Progenitor cell of endocrine pancreas (in vitro differentiated cells): ENCODE results near the gene MFAP4. TPM values are rescaled to one million over a fixed set of nuclear protein-coding genes. Genes with fewer than 3 reads are reported as not detected.
A peak's percentile ranks its signal among the peaks of the same experiment; 100 is the strongest.

Experiments
- DNase-seq: peaks from one replicate; pipeline ENCODE4 v3.0.0; 2021; ENCODE audit warnings: low spot score; ENCODE audit not compliant: unreplicated experiment
- H3K27ac Mint-ChIP-seq: 2 replicates; pipeline ENCODE4 v1.8.0; 2021; ENCODE audit warnings: mild to moderate bottlenecking, moderate library complexity, mixed read lengths
- H3K27me3 Mint-ChIP-seq: 2 replicates; pipeline ENCODE4 v1.8.0; 2021; ENCODE audit warnings: mixed read lengths
- H3K36me3 Mint-ChIP-seq: 2 replicates; pipeline ENCODE4 v1.8.0; 2022; ENCODE audit warnings: mixed read lengths; ENCODE audit not compliant: insufficient read depth
- H3K4me1 Mint-ChIP-seq: 2 replicates; pipeline ENCODE4 v1.8.0; 2021; ENCODE audit warnings: low read depth, mixed read lengths
- H3K4me3 Mint-ChIP-seq: 2 replicates; pipeline ENCODE4 v1.8.0; 2021; ENCODE audit warnings: low read depth, mild to moderate bottlenecking, moderate library complexity, mixed read lengths
- H3K9me3 Mint-ChIP-seq: 2 replicates; pipeline ENCODE4 v1.8.0; 2021; ENCODE audit warnings: low read depth, mixed read lengths
- total RNA-seq: library from RNA; stranded (reverse); gene quantifications from 2 replicates; pipeline ENCODE4 v1.2.1, GENCODE V29; 2021
- TF ChIP-seq, protein P1 (sequence below): fragments of 200-600 bp; sonication (generic); IDR thresholded peaks from one replicate; pipeline ENCODE4 v1.5.0; 2021; ENCODE audit warnings: antibody characterized with exemption, mild to moderate bottlenecking; ENCODE audit not compliant: unreplicated experiment

MFAP4 gene
- total RNA-seq, 1 donor from 2014 or later = 2.3 TPM

DNA sequence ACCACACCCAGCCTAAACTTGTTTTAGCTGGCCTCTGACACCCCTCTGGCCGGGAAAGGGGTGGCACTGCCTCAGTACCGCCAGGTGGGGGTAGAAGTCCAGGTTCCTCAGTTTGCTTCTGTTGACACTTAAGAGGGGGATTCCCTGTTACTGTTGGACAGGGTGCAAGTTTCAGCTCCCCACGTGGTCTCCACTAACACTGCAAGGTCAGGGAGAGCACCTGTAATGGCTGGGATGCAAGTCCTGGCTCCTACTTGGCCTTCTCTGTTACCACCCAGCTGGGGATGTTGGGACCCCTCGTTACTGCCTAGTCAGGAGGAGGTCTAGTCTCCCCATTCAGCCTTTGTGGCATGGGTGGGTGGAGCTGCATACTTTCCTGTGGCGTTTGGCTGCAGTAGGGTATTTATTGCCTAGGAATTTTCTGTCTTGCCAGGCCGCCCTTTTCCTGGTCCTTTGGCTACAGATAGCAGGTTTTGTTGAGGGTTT is 10.6 kb upstream of the MFAP4 start:
- DNase-seq = no peak
- H3K4me1 Mint-ChIP-seq = no peaks in the 10 kb centered on the region
- no peaks in the 10 kb centered on the region for H3K9me3 Mint-ChIP-seq
- no peak overlapping the region for H3K27ac Mint-ChIP-seq
- TF ChIP-seq, protein P1, sequence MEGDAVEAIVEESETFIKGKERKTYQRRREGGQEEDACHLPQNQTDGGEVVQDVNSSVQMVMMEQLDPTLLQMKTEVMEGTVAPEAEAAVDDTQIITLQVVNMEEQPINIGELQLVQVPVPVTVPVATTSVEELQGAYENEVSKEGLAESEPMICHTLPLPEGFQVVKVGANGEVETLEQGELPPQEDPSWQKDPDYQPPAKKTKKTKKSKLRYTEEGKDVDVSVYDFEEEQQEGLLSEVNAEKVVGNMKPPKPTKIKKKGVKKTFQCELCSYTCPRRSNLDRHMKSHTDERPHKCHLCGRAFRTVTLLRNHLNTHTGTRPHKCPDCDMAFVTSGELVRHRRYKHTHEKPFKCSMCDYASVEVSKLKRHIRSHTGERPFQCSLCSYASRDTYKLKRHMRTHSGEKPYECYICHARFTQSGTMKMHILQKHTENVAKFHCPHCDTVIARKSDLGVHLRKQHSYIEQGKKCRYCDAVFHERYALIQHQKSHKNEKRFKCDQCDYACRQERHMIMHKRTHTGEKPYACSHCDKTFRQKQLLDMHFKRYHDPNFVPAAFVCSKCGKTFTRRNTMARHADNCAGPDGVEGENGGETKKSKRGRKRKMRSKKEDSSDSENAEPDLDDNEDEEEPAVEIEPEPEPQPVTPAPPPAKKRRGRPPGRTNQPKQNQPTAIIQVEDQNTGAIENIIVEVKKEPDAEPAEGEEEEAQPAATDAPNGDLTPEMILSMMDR = peak; percentile 19
- no peak overlapping the region for H3K4me3 Mint-ChIP-seq
- no peaks in the 10 kb centered on the region for H3K36me3 Mint-ChIP-seq
- peaks cover 11% of the 10 kb centered on the region for H3K27me3 Mint-ChIP-seq

DNA sequence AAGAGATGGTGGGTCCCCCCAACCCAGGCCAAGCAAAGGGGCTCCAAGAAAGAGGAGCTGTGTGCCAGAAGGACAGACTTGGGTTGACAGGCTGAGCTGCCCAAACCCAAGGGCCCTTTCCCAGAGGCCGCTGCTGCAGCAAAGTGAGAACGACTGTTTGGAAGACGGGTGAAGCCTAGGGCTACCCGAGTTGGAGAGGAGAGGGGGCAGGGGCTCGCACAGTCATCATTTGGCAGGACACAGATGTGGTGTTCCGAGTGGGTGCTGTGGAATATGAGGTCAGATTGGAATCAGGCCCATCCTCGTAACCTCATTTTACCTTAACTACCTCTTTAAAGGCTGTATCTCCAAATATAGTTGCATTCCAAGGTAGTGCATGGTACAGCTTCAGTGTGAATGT is 5.3 kb upstream of the MFAP4 start:
- Mint-ChIP-seq H3K27ac (no peak overlapping the region), H3K4me3 (no peak overlapping the region), H3K27me3 (peaks cover 6% of the 10 kb centered on the region), H3K9me3 (no peaks in the 10 kb centered on the region), H3K4me1 (peaks cover 7% of the 10 kb centered on the region), H3K36me3 (no peaks in the 10 kb centered on the region)
- DNase-seq = no peak
- TF ChIP-seq, protein P1 = no peak

DNA sequence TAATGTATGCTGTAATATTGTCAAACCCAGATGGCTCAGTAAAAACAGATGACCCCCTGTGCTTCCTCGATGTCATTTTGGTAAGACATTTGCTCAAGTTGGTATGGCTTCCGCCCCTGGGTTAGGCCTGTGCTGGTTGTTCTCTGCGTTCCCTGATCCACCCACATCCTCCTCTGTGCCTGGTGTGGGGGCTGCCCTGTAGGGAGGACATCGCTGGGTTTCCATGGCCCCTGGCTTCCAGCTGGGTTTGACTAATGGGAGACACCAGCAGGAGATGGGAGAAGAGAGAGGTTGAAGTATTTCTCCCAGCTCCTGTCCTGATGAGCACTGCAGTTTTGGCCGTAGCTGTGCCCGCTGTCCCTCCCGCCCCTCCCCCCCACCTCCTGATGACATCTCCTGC is 4.4 kb upstream of the MFAP4 start:
- TF ChIP-seq, protein P1 = no peak
- DNase-seq = no peak
- Mint-ChIP-seq H3K4me3 (no peak overlapping the region), H3K9me3 (no peaks in the 10 kb centered on the region), H3K27ac (no peak overlapping the region), H3K4me1 (peaks cover 12% of the 10 kb centered on the region), H3K36me3 (no peaks in the 10 kb centered on the region), H3K27me3 (peaks cover 6% of the 10 kb centered on the region)

DNA sequence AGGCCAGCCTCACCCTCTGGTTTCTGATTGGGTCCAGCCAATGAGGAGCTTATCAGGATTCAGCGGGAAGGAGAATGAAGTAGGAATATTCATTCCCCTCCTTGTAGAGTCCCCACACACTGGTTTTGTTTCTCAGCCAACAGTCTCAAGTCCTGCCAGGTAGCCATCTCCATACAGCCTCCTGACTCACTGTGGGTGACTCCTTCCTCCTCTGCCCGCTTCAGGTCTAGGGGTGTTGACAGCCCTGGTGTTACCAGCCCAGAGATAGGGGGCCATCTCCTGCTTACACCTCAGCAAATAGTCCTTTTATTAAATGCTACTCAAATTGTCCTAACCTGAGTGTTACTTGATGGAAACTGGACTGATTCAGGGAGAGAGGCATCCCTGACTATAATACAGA is 4.0 kb upstream of the MFAP4 start:
- peaks cover 15% of the 10 kb centered on the region for H3K4me1 Mint-ChIP-seq
- H3K9me3 Mint-ChIP-seq = no peaks in the 10 kb centered on the region
- no peak for DNase-seq
- H3K36me3 Mint-ChIP-seq = no peaks in the 10 kb centered on the region
- H3K4me3 Mint-ChIP-seq = no peak overlapping the region
- peaks cover 6% of the 10 kb centered on the region for H3K27me3 Mint-ChIP-seq
- no peak overlapping the region for H3K27ac Mint-ChIP-seq
- TF ChIP-seq, protein P1 = no peak

DNA sequence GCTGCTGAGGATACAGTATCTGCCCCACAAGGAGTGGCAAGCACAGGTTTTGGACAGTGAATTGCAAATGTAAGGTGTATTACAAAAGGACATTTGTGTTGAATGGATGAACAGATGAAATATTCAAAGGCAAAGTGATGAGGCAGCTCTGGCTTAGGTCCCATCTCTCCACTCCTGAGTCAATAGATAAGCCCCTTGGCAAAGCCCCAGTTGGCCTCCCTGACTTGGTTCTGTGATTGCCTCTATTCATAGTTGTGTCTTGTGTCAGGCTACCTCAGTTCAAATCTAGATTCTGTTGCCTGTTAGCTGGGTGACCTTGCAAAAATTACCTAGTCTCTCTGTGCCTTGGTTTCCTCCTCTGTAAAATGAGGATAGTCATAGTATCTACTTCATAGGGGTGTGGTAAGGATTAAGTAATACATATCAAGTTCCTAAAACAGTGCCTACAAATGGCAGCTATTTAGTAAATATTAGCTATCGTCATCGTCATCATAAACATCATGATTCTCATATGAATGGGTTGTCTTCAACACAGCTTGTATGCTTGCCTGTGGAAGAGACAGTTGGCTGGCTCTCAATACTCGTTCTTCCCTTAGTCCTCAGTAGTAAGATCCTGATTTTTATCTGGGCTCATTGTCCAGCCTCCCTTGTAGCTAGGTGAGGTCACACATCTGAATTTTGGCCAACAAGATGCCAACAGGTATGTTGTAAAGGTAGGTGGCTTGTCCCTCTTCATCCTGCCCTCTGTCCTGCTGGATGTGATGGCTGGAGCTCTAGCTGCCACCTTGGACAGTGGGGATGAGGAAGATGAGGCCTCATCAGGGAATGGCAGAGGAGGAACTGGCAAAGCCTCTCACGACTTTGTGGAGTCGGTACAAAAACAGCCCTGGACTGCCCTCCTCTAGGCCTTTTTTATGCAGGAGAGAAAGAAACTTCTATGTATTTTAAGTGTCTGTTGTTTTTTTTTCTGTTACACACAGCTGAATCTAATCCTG is 2.1 kb upstream of the MFAP4 start:
- Mint-ChIP-seq H3K27me3 (peaks cover 6% of the 10 kb centered on the region), H3K27ac (no peak overlapping the region)

More for the DNA sequence above, 2.1 kb upstream of the MFAP4 start:
- no peak for DNase-seq
- Mint-ChIP-seq H3K4me1 (peaks cover 16% of the 10 kb centered on the region), H3K4me3 (no peak overlapping the region), H3K9me3 (no peaks in the 10 kb centered on the region), H3K36me3 (peaks cover 7% of the 10 kb centered on the region)
- TF ChIP-seq, protein P1 = no peak
